ENCODE measurements around the gene FAAH.

The FAAH gene

GRCh38 chr1:46451948-46452930, 58.1 kb downstream of the FAAH start:
- DNase-seq, result no peak

- no peak for DNase-seq
These were observed 58.8 kb downstream of the FAAH start for GRCh38 chr1:46452931-46453325.

- DNase-seq, result no peak
These were observed 59.3 kb downstream of the FAAH start for GRCh38 chr1:46453449-46453848.

GRCh38 chr1:46455951-46456350, 61.8 kb downstream of the FAAH start:
- no peak for DNase-seq

GRCh38 chr1:46456411-46456963, 62.4 kb downstream of the FAAH start:
- no peak for DNase-seq

- no peak for DNase-seq
These were observed 63.1 kb downstream of the FAAH start for GRCh38 chr1:46457178-46457577.

GRCh38 chr1:46458190-46458589, 64.1 kb downstream of the FAAH start:
- no peak for DNase-seq

- DNase-seq, result no peak
These were observed 64.7 kb downstream of the FAAH start for GRCh38 chr1:46458846-46459245.

- no peak for DNase-seq
These were observed 65.2 kb downstream of the FAAH start for GRCh38 chr1:46459315-46459714.

- DNase-seq, result no peak
These were observed 67.1 kb downstream of the FAAH start for GRCh38 chr1:46461017-46461808.

GRCh38 chr1:46461809-46462448, 67.8 kb downstream of the FAAH start:
- DNase-seq, result no peak
